ENCODE data around the gene MYO7A.

The MYO7A gene

GRCh38 chr11:77171254-77171653, 43.2 kb downstream of the MYO7A start:
- no peak for DNase-seq

GRCh38 chr11:77171885-77172665, 44.0 kb downstream of the MYO7A start:
- DNase-seq = no peak

GRCh38 chr11:77172666-77172982, 44.6 kb downstream of the MYO7A start:
- no peak for DNase-seq

GRCh38 chr11:77173494-77173893, 45.4 kb downstream of the MYO7A start:
- peak in 2 of 3 donors; percentile 25 to 39 for DNase-seq

GRCh38 chr11:77174559-77174958, 46.5 kb downstream of the MYO7A start:
- no peak for DNase-seq

GRCh38 chr11:77175021-77175842, 47.2 kb downstream of the MYO7A start:
- peak; percentile 78 to 85 (median 80) for DNase-seq

GRCh38 chr11:77175869-77176539, 48.0 kb downstream of the MYO7A start:
- peak; percentile 91 to 93 (median 92) for DNase-seq

GRCh38 chr11:77176996-77177395, 49.0 kb downstream of the MYO7A start:
- no peak for DNase-seq

GRCh38 chr11:77178150-77178549, 50.1 kb downstream of the MYO7A start:
- DNase-seq = no peak

- no peak for DNase-seq
These were observed 51.0 kb downstream of the MYO7A start for GRCh38 chr11:77179048-77179447.

GRCh38 chr11:77179681-77180080, 51.6 kb downstream of the MYO7A start:
- no peak for DNase-seq

GRCh38 chr11:77180346-77180745, 52.3 kb downstream of the MYO7A start:
- DNase-seq = no peak

- DNase-seq = no peak
These were observed 53.2 kb downstream of the MYO7A start for GRCh38 chr11:77181226-77181625.

- DNase-seq = no peak
These were observed 53.9 kb downstream of the MYO7A start for GRCh38 chr11:77181799-77182541.

- DNase-seq = no peak
These were observed 54.7 kb downstream of the MYO7A start for GRCh38 chr11:77182542-77183430.

- no peak for DNase-seq
These were observed 55.5 kb downstream of the MYO7A start for GRCh38 chr11:77183431-77183984.

- DNase-seq = no peak
These were observed 56.3 kb downstream of the MYO7A start for GRCh38 chr11:77184136-77184860.

- no peak for DNase-seq
These were observed 58.3 kb downstream of the MYO7A start for GRCh38 chr11:77186302-77186701.

GRCh38 chr11:77187111-77187750, 59.2 kb downstream of the MYO7A start:
- peak in 1 of 3 donors; percentile 14 for DNase-seq
